Right kidney (tissue), 1 donor: ENCODE data around the gene EPB41L1.

Source experiments
- DNase-seq: peaks from one replicate; pipeline ENCODE4 v3.0.0-alpha.2; 2016

EPB41L1 gene

DNA sequence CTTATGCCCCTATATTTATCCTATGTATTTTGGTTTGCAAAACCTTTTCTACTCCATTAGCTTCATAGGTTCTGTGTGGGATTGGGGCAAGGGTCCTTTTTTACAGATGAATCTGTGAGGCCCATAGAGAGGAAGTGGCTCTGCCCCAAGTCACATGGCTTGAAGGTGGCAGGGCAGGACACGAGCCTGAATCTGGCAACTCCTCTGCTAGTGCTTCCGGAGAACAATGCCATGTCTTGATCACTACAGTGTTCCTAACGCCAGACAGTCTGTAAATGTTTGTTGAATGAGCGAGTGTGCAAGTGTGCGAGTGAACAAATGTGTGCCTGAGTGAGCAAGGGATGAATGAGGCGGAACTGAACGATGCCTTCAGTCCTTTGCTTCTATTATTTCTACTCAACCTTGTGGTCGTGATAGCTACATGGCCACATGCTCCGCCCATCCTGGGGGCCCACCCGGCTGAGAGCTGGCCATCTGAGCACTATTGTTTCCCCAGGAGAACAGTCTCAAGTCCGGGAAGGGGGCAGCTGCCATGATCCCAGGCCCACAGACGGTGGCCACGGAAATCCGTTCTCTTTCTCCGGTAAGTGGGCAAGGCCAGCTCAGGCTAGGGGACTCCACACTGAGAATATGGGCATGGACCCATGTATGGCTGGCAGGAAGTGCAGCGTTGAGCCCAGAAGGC lies 64.0 kb downstream of the EPB41L1 start:
- no peak for DNase-seq

DNA sequence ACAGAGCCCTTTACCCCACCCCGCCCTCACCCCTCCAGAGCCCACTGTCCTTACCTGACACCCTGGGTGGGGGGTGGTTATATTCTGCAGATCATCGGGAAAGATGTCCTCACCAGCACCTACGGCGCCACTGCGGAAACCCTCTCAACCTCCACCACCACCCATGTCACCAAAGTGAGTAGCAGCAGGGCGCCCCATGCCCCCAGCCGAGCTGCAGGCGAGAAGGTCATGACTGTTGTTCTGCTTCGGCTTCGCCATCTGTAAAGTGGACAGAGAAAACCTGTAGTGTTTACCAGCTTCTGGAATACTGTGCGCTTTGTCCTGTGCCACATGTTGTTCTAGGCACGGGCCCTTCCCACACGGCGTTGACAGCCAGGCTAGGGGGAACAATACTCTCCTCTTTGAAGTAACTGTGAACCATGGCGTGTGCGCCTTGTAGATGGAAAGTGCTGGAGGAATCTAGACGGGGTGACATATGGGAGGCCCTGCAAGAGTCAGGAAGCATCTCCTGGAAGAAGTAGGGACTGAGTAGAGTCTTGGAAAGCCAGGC lies 65.2 kb downstream of the EPB41L1 start:
- no peak for DNase-seq

DNA sequence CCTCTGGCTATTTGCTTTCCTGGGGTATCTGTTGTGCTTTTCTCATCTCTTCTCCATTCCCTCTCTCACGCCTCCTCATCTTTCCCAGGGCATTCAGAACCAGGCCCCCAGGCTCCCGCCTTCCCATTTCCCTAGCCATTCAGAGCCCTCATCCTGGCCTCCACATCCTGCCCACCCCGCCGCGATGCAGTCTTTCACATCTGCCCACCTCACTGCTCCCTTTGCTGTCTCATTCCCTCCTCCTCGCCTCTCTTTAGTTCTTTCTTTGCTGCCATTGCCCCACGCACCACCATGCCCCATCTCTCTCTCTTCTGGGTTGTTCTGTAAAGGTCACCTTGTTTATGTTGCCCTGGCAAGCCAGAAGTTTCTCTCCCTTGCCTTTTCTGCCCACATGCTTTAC lies 71.1 kb downstream of the EPB41L1 start:
- no peak for DNase-seq

DNA sequence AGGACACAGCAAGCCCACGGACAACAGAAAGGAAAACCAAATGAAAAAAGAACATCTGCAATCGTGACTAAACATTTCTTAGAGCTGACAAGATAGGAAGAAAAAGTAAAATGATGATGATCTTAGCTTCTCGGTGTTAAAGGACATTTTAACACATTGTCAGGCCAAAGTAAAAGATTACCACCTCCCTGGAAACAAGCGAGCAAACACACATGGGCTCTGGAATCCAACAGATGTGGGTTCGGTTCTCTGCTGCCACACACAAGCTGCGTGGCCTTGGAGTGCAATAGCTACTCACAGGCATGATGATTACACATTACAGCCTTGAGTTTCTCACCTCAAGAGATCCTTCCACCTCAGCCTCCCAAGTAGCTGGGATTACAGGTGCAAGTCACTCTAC lies 74.2 kb downstream of the EPB41L1 start:
- DNase-seq: no peak

DNA sequence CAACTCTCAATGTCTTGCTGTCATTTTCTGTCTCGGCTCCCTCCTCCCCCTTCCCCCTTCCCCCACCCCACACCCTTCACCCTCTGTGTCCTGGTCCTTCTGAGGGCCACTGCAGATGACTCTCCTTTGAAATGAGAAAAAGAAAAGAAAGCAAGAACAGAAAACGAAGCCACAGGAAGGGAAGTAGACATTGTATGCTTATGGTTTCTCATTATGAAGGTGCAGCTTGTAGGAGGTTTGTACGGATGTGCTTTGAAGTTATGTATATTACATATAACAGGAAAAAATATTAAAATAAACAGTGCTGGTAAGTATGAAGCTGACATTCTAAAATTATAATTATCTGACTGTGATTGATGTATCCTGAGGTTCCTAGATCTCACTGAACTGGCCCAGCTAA lies 75.5 kb downstream of the EPB41L1 start:
- DNase-seq: no peak

DNA sequence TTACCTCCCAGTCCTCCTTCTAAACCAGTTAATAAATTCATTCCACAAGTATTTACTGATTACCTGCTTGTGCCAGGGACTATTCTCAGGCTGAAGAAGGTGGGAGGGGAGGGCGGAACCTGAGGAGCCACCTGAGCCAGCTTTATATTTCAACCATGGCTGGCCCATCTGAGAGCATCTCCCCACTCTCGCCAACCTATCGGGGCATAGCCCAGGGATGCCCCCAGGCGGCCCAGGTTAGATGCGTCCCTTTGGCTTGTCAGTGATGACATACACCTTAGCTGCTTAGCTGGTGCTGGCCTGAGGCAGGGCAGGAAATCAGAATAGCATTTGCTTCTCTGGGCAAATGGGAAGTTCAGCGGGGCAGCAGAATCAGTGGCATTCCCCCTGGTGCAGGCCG lies 76.8 kb downstream of the EPB41L1 start:
- no peak for DNase-seq

DNA sequence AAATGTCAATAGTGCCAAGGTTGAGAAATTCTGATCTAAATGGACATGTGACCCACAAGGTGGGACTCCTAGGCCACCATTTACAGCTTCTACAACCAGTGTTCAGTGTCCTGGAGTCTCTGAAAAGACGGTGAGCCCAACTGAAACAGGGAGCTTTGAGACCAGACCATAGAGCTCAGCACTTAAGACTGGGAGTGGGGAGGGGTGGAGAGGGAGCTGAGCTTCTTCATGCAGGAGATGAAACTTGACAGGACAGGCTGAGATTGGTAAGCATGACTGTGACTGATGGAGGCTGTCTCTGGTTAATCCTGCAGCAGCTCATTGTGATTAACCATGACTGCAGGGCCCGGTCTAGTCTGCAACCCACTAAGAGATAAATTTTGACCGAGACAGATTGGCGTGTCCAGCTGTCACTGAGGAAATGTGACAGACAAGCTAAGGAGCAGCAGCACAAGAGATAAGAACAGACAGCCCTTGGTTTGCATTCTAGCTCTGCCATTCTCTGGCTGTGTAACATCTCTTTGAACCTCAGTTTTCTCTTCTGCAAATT lies 80.3 kb downstream of the EPB41L1 start:
- DNase-seq: no peak

DNA sequence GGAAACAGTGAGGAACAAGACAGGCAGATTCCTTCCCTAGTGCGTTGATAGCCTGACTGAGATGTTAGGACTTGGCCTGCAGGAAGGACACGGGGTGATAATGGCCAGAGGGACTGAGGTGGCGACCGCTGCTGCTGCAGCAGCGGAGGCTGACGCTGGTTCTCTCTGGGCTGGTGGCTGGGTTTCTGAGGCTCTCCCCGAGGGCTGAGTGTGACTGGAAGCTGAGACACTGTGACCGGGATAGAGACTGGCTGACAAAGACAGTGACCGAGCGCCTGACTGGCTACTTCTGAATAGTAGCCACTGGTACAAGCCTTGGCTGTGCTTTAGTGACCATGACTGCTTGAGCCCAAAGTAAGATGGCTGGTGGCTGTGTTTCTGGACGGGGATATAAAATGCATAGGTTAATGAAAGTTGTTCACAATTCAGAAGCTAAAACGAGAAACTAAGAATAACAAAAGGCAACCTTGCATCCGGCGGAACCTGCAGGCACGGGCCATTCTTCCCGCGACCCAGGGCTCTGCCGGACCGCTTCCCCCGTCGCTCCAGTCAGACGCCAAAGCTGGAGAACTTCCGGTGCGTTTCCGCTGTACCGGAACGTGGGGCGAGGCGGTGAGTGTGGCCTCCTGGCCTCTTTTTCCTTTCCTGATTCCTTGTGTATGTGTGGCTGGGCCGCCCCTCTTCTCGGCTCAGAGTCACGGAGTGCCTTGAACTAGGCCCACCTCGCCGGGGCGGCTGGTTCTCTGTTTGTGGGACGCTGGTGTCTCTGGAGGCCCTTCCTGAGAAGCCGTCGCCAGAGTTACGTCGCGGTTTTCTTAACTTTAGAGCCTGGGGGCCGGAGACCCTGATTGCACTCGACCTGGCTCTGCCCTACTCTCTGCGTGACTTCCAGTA lies 81.6 kb downstream of the EPB41L1 start, which contains the start of gene AAR2:
TSS of gene AAR2 (plus strand) at position 587 of the 894 bp plus-strand sequence. CDS start 3,391 bp downstream, outside the sequence.
- DNase-seq: peak; percentile 85

DNA sequence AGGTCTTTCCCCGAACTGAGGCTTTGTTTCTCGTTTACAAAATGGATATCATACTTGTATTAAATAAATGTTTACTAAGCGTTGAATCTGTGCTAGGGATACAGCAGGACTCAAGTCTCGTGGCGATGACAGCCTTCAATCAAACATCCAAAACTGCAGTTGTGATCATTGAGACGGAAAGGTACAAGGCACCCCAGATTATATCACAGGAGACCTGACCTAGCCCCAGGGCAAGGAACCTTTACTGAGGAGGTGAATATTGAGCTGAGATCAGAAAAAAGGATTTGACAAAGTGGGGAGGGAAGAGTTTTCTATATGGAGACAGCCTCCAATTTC lies 82.2 kb downstream of the EPB41L1 start:
- DNase-seq: no peak

DNA sequence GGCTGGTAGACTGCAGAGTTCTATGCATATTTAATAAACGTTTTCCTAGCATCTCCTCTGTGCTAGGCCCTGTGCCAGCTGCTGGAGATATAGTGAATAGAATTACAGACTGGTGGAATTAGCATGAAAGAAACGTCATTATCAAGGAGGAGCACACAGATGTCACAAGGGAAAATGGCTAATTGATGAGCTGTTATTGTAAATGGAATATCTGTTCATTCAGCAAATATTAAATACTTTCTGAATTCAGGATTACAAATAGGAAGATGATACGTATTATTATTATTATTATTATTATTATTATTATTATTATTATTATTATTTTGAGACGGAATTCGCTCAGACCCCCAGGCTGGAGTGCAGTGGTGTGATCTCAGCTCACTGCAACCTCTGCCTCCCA lies 82.9 kb downstream of the EPB41L1 start:
- DNase-seq: no peak

DNA sequence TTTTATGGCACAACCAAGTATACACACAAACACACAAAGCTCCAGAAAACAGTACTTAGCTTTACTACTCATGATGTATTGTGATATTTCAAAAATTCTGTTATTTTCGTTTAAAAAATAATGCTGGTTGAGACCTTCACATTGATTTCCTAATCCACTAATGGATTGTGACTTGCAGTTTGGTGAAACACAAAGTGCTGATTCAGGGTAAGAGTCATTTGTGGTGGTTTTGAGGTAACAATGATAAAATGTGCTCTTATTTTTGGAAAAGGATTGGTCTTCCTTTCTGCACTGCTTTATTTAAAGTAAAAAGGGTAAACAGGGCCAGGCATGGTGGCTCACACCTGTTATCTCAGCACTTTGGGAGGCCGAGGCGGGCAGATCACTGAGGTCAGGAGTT lies 83.6 kb downstream of the EPB41L1 start:
- DNase-seq: no peak

DNA sequence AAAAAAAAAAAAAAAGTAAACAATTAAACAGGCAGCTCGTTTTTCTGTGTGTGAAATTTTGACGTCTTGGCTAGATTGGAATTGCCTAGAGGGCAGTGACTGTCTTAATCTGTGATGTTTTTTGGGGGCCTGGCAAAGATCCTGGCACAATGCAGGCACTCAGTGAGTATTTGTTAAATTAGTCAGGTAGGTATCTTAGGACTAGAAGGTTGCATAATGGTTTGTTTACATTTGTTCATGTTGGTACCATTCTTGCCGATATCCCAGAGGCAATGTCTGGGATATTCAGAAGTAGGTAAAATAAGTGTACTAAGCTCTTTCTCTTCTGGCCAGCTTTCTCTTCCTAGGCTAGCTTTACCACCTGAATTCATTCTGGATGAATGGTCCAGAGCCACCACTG lies 84.2 kb downstream of the EPB41L1 start:
- no peak for DNase-seq

DNA sequence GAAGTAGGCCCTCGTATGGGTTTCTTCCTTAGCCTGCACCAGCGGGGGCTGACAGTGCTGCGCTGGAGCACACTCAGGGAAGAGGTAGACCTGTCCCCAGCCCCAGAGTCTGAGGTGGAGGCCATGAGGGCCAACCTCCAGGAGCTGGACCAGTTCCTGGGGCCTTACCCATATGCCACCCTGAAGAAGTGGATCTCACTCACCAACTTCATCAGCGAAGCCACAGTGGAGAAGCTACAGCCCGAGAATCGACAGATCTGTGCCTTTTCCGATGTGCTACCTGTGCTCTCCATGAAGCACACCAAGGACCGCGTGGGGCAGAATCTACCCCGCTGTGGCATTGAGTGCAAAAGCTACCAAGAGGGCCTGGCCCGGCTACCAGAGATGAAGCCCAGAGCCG lies 85.5 kb downstream of the EPB41L1 start:
- DNase-seq: no peak

DNA sequence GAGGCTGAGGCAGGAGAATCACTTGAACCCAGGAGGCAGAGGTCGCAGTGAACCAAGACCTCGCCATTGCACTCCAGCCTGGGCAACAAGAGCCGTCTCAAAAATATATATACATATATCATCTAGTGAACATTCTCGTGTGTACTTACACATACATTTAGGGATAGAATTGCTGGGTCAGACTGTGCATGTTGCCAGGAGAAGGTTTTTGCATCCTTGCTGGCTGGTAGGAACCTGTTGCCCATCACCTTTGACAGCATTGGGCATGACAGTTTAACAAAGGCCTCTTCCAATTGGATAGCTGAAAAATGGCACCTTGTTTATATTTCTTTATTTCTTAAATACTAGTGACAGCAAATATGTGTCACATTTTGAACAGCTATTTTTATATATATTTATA lies 87.1 kb downstream of the EPB41L1 start:
- no peak for DNase-seq

DNA sequence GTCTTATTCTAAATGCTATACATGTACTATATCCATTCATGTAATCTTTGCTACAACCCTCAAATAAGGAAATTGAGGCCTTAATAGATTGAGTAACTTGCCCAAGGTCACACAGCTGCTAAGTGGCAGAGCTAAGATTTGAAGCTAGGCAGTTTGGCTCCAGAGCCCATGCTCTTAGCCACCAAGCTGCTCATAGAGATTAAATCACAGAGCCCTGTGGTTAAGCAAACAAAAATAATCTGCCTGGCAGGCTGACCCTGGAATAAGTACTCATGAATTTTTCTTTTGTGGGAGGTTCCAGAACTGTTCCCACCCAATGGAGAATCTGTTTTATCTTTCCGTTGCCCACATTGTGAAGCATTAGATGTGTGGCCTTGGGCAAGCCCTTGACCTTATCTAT lies 89.2 kb downstream of the EPB41L1 start:
- DNase-seq: no peak

DNA sequence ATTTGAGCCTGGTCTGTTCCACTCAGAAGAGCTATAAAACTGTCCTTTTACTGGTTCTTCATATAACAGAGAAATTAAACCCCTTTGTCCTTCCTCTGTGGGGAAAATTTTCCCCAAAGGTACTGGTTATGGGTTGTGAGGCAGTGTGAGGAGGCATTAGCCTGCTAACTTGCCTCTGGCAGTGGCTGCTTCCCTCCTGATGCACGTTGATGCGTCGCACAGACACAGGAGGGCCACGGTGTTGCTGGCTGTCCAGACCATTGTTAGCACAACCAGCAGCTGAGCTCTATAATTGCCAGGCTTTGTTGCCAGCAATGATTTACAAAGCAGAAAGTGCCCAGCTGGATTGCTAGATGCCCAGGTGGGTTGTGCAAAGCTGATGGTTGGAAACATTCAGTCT lies 91.9 kb downstream of the EPB41L1 start:
- no peak for DNase-seq

DNA sequence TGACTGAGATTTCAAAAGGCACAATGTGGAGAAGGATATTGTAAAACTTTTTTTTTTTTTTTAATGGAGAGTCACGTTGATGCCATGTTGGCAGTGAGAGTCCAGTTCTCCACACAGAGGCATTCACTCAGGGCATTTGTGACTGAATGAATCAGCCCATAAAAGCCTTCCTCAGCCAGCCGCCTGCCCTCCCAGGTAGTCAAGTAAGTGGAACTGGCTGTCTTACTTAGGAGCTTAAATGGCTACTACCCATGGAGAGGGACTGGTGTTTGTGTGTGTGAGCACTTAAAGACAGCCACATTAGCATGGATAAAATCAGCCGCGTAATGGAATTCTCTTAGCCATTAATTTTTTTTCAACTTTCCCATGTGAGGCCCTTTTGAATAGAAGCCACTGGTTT lies 94.3 kb downstream of the EPB41L1 start:
- DNase-seq: no peak

DNA sequence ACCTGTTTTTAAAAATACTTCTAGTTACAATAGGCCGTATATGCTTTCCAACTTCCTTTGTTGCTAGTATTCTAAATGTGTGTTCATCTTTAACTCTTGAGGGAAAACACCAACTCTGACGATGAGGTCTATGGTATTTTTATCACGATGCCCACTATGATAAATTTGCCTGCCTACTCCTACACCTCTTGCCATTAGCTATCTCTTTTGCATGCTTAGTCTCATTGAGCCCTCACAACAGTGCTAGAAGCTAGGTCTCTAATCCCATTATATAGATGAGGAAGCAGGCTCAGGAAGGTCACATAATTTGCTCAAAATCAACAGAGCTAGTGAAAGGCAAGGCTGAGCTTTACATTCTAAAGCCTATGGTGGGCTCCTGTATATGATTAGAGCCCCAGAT lies 94.9 kb downstream of the EPB41L1 start:
- no peak for DNase-seq

DNA sequence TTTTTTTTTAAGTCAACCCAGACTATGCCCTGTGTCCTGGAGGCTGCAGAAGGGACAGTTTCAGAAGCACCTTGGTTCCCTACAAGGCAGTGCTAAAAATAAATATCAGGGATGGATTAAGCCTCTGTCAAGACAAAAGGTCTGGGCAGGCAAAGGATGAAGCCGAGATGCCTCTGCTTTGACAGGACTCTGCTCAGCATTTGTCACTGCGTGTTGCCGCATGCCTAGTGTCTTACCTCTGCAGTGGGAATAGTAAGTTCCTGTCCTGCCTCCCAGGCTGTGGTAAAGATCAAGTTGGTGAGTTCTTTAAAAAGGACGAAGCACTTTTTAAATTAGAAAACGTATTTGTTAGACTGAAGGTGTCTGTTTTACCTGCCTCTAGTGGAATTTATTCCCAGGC lies 96.9 kb downstream of the EPB41L1 start:
- no peak for DNase-seq

DNA sequence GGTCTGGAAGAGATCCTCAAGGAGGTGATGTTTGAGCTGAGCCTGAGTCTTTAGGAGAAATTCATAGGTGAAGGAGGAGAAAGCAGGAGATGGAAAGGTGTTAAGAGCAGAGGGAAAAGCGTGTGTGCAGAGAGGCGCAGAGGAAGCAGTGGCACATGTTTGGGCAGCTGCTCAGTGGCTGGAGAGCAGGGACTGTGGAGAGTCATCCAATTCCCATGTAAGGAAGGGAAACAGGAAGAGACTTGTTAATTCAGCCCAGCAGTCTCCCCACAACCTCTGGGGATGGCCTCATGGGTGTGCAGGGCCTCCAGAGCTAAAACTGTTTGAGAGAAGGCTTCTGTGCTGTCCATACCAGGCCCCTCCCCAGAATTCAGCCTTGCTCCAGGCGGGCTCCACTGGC lies 98.0 kb downstream of the EPB41L1 start:
- DNase-seq: no peak

DNA sequence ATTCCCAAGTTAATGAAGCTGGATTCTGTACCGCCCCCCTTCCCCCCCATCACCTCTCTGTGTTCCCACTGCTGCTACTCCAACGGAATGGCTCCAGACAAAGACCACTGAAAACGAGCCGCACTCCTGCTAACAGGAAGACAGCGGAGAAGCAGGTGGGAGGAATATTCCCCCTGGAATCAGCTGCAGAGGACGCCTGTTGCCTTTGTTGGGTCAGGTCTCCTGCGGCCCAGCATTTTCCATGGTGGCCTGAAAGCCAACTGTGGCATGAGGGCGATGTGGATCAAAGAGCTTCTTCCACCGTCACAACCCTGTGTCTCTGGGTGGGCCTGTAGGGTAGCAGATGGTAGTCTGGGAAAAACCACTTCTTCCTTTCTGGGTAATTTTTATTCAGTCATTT lies 98.5 kb downstream of the EPB41L1 start:
- no peak for DNase-seq

DNA sequence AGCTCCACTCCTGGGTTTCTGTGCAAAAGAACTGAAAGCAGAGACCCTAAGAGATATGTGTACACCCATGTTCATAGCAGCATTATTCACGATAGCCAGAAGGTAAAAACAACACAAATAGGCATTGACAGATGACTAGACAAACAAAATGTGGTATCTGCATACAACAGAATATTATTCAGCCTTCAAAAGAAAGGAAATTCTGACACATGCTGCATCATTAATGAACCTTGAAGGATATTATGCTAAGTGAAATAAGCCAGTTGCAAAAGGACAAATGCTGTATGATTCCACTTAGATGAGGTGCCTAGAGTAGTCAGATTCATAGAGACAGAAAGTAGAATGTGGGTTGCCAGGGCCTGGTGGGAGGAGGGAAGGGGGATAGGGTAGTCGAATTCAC lies 99.5 kb downstream of the EPB41L1 start:
- no peak for DNase-seq

DNA sequence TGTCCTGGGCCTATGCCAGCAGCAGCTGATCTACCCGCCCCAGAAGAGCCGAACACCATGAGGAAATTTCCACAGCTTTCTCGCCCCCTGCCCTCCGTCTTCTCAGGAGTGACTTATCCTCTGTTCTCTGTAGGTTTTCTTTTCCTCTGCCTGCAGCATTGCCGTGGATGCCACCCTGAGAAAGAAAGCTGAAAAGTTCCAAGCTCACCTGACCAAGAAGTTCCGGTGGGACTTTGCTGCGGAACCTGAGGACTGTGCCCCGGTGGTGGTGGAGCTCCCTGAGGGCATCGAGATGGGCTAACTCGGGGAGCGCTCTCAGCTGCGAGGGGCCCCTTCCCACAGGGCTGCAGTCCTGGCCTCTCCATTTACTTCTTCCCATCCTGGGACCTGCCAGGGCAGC lies 100.9 kb downstream of the EPB41L1 start:
- DNase-seq: no peak
